ENCODE measurements around the gene ANKMY1. TPM values are rescaled to one million over a fixed set of nuclear protein-coding genes. Genes with fewer than 3 reads are reported as not detected.

Gene ANKMY1
- total and polyA plus RNA-seq, 3 donors from 2014 or later = 57.3 to 92.5 (median 75.7) TPM

DNA sequence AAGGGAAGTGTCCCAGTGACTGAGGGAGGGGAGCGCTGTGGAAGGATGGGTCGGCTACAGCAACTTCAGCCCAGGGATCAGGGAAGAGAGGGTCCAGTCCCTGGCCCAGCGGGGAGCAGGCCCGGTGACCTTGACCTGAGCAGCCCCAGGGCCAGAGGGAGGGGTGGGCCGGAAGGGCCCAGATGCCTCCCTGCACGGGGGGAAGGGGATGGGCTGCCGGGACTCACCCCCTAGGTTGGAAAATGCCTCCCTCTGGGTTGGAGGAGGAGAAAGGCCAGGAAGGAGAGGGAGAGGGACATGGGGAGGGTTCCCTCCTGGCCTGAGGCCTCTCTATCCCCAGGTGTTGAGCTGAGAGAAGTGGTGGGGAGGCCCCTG lies 102.5 kb downstream of the ANKMY1 start:
- intact Hi-C loops (cut with DNase I; ENCODE audit: low total_unique reads) = no loop called here
- Histone ChIP-seq H3K9me3 (no peaks in the 10 kb centered on the region), H3K36me3 (ENCODE audit: low read depth, missing control alignments) (no peaks in the 10 kb centered on the region), H3K4me1 (peaks cover 63% of the 10 kb centered on the region), H3K27me3 (no peaks in the 10 kb centered on the region), H3K27ac (peak overlapping the region in 1 of 2 donors; percentile 4), H3K4me3 (no peak overlapping the region)
- TF ChIP-seq, protein P1, sequence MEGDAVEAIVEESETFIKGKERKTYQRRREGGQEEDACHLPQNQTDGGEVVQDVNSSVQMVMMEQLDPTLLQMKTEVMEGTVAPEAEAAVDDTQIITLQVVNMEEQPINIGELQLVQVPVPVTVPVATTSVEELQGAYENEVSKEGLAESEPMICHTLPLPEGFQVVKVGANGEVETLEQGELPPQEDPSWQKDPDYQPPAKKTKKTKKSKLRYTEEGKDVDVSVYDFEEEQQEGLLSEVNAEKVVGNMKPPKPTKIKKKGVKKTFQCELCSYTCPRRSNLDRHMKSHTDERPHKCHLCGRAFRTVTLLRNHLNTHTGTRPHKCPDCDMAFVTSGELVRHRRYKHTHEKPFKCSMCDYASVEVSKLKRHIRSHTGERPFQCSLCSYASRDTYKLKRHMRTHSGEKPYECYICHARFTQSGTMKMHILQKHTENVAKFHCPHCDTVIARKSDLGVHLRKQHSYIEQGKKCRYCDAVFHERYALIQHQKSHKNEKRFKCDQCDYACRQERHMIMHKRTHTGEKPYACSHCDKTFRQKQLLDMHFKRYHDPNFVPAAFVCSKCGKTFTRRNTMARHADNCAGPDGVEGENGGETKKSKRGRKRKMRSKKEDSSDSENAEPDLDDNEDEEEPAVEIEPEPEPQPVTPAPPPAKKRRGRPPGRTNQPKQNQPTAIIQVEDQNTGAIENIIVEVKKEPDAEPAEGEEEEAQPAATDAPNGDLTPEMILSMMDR (IDR thresholded peaks at IDR 0.05) = no peak
- no peak for TF ChIP-seq POLR2A (IDR thresholded peaks at IDR 0.05)
- WGBS, 2 donors = 39 to 45% methylated on average over 7 of the region's 7 CpGs
- no peak for DNase-seq

DNA sequence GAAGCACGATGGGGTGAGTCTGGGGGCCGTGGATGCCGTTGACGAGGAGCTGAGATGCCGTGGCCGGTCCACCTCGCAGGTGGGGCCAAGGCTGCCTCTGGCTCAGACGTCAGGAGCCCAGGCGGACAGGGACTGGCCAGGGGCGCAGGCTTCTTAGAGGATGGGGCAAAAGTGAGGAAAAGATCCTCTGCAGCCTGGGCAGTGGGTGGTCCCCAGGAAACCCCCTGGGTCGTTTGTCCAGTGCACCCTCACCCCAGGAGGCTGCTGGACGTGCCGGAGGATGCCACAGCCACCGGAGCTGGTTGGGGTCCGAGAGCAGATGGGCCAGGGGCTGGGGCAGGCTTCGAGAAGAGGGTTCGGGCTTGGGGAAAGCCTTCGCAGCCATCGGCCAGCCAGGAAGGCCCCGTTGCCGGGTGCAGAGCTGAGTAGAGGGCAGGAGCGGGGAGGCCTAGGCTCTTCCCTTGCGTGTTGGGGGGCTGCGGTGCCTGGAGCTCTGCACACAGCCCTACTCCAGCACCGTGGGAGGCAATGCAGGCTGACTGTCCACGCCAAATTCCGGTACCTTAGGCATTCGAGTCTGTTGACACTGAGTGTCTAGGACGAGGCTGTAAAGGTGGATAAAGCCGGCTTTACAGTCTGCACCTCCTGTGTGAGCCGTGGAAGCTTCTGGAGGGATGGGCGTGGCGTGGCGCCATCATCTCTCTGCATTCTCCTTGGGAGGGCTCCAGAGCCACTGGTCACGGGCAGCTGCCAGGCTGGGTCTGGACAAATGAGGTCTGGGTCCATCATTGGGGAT lies 103.5 kb downstream of the ANKMY1 start:
- Histone ChIP-seq H3K36me3 (ENCODE audit: low read depth, missing control alignments) (no peaks in the 10 kb centered on the region), H3K9me3 (no peaks in the 10 kb centered on the region), H3K4me1 (peaks cover 66% of the 10 kb centered on the region), H3K27me3 (no peaks in the 10 kb centered on the region), H3K27ac (peak overlapping the region in 1 of 2 donors; percentile 7), H3K4me3 (peak overlapping the region; percentile 26 to 55)
- TF ChIP-seq POLR2A (IDR thresholded peaks at IDR 0.05) = no peak
- TF ChIP-seq, protein P1 (IDR thresholded peaks at IDR 0.05) = no peak
- intact Hi-C loops (cut with DNase I; ENCODE audit: low total_unique reads) = no loop called here
- DNase-seq = peak; percentile 59
- WGBS, 2 donors = 11 to 51% methylated on average over 26 to 35 of the region's 35 CpGs

DNA sequence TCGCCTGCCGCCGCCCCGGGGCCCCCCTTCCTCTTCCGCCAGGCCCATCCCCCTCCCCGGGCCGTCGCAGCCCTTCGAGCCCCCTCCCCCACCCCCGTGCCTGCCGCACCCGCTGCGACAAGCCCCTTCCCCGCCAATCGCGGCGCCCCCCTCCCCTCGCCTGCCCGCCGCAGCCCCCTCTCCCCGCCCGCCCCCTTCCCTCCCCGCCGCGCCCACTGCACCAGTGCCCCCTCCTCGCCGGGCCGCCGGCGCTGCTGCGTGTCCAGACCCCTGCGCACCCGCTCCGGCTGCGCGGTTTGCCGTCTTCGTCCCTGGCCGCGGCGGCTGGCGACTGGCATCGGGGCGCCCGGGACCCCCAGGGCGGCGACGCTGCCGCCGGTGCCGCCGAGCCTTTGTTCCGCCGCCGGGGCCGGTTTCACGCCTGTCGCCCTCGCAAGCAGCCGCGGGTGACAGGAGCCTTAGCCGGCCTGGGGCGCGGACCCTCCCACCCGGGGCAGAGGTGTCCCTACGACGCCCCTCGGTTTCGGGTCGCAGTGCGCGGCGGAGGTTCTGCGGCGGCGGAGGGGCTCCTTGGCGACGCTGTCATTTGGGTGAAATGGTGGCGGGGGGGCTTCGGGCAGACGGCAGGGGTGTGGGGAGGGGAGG lies 104.2 kb downstream of the ANKMY1 start:
- TF ChIP-seq, protein P1 (IDR thresholded peaks at IDR 0.05) = no peak
- TF ChIP-seq POLR2A (IDR thresholded peaks at IDR 0.05) = no peak
- 11% methylated on average over 13 to 64 of the region's 81 CpGs for WGBS, 2 donors
- H3K36me3 ChIP-seq (ENCODE audit: low read depth, missing control alignments) = no peaks in the 10 kb centered on the region

DNA sequence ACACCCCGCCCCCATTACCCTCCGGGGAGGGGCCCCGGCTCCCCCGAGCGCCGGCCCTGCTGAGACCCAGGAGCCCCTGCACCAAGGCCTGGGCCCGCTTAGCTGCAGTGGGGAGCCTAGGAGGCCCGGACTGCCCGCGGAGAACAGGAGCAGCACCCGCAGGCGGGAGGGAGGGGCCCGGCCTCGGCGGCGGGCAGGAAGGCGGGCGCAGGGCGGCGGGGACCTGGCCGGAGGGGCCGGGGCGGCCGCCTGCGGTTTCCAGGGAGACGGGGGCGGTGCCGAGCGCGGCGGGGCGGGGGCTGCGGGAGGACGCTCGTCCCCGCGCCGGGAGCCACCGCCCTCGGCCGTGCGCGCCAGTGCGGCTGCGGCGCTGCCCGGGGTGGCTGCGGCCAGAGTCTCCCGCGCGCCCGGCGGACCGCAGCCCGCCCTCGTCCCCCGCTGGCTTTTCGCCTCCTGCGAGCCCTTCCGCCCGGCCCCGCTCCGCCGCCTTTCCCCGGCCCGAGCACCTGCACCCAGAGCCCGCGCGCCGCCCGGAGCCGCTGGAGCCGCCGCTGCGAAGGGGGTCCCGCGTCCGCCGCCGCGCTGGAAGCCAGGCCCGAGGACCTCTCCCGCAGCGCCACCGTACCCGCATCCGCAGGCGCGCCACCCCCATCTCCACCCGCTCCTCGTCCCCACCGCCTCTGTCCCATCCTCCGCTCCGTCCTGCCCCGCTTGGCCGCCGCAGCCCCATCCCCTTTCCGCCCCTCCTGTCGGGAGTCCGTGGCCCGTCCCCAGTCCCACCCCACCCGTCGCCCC lies 105.1 kb downstream of the ANKMY1 start:
- TF ChIP-seq, protein P1 (IDR thresholded peaks at IDR 0.05) = no peak
- no peak for TF ChIP-seq POLR2A (IDR thresholded peaks at IDR 0.05)
- H3K27me3 ChIP-seq = no peaks in the 10 kb centered on the region
- intact Hi-C loops (cut with DNase I; ENCODE audit: low total_unique reads) = no loop called here
- WGBS, 2 donors = 0 to 1% methylated on average over 1 to 50 of the region's 103 CpGs
- H3K9me3 ChIP-seq = no peaks in the 10 kb centered on the region
- peak; percentile 84 for DNase-seq
- H3K4me3 ChIP-seq = peak overlapping the region; percentile 55 to 56
- peaks cover 54% of the 10 kb centered on the region for H3K4me1 ChIP-seq
- H3K27ac ChIP-seq = no peak overlapping the region
- H3K36me3 ChIP-seq (ENCODE audit: low read depth, missing control alignments) = no peaks in the 10 kb centered on the region

More for the DNA sequence above, 104.2 kb downstream of the ANKMY1 start:
- H3K9me3 ChIP-seq = no peaks in the 10 kb centered on the region
- H3K27me3 ChIP-seq = no peaks in the 10 kb centered on the region
- H3K27ac ChIP-seq = peak overlapping the region in 1 of 2 donors; percentile 7
- intact Hi-C loops (cut with DNase I; ENCODE audit: low total_unique reads) = no loop called here
- no peak for DNase-seq
- peak overlapping the region; percentile 26 to 55 for H3K4me3 ChIP-seq
- H3K4me1 ChIP-seq = peaks cover 63% of the 10 kb centered on the region

All from testis (tissue), 3 donors.